ENCODE measurements around the gene CELF2.
"Not testable (repeated sequence)": the region's sequence is repeated elsewhere in the genome, so short reads cannot be mapped to it uniquely, and the experiment has no call there.

The CELF2 gene

GRCh38 chr10:11363497-11363896, 345.8 kb downstream of the CELF2 start:
- DNase-seq: no peak

- DNase-seq: no peak
Measured at GRCh38 chr10:11364241-11364640, 346.6 kb downstream of the CELF2 start.

GRCh38 chr10:11366889-11367288, 349.2 kb downstream of the CELF2 start:
- not testable (repeated sequence) for DNase-seq

GRCh38 chr10:11367505-11367904, 349.8 kb downstream of the CELF2 start:
- peak; percentile 13 for DNase-seq

- no peak for DNase-seq
Measured at GRCh38 chr10:11373717-11374171, 356.1 kb downstream of the CELF2 start.

GRCh38 chr10:11377267-11377666, 359.6 kb downstream of the CELF2 start:
- DNase-seq: no peak

GRCh38 chr10:11378835-11379234, 361.2 kb downstream of the CELF2 start:
- DNase-seq: no peak

- no peak for DNase-seq
Measured at GRCh38 chr10:11379771-11380170, 362.1 kb downstream of the CELF2 start.

GRCh38 chr10:11381023-11381422, 363.4 kb downstream of the CELF2 start:
- no peak for DNase-seq

GRCh38 chr10:11381511-11381910, 363.8 kb downstream of the CELF2 start:
- no peak for DNase-seq

GRCh38 chr10:11382187-11382586, 364.5 kb downstream of the CELF2 start:
- no peak for DNase-seq

- DNase-seq: no peak
Measured at GRCh38 chr10:11386044-11386443, 368.4 kb downstream of the CELF2 start.
